ENCODE measurements around the gene LRRN3.

LRRN3 gene

GRCh38 chr7:111115966-111116365 lies 25.0 kb downstream of the LRRN3 start:
- Histone ChIP-seq H3K36me3 (ENCODE audit: control insufficient read depth in 5 of 5, insufficient read depth in 5 of 5, low read length in 5 of 5) (no peaks in the 10 kb centered on the region), H3K27me3 (ENCODE audit: control insufficient read depth in 5 of 5, insufficient read depth in 4 of 5, low read length in 5 of 5) (no peaks in the 10 kb centered on the region), H3K9me3 (ENCODE audit: control insufficient read depth in 5 of 5, low read length in 5 of 5) (no peaks in the 10 kb centered on the region), H3K4me1 (ENCODE audit: control insufficient read depth in 5 of 5, insufficient read depth in 5 of 5, low read length in 5 of 5) (no peaks in the 10 kb centered on the region), H3K27ac (ENCODE audit: low read depth, low read length) (no peak overlapping the region), H3K4me3 (ENCODE audit: low read depth in 1 of 5, low read length in 5 of 5) (no peak overlapping the region), H3K9ac (ENCODE audit: low read length in 5 of 5) (no peak overlapping the region)

- Histone ChIP-seq H3K9ac (ENCODE audit: low read length in 5 of 5) (no peak overlapping the region), H3K36me3 (ENCODE audit: control insufficient read depth in 5 of 5, insufficient read depth in 5 of 5, low read length in 5 of 5) (peaks cover 0 to 10% (median 2%) of the 10 kb centered on the region in 5 donors), H3K9me3 (ENCODE audit: control insufficient read depth in 5 of 5, low read length in 5 of 5) (no peaks in the 10 kb centered on the region), H3K27ac (ENCODE audit: low read depth, low read length) (no peak overlapping the region), H3K27me3 (ENCODE audit: control insufficient read depth in 5 of 5, insufficient read depth in 4 of 5, low read length in 5 of 5) (no peaks in the 10 kb centered on the region), H3K4me1 (ENCODE audit: control insufficient read depth in 5 of 5, insufficient read depth in 5 of 5, low read length in 5 of 5) (no peaks in the 10 kb centered on the region), H3K4me3 (ENCODE audit: low read depth in 1 of 5, low read length in 5 of 5) (no peak overlapping the region)
Measured at GRCh38 chr7:111126987-111127386, 36.1 kb downstream of the LRRN3 start.

- H3K27me3 ChIP-seq (ENCODE audit: control insufficient read depth in 5 of 5, insufficient read depth in 4 of 5, low read length in 5 of 5): no peaks in the 10 kb centered on the region
- no peaks in the 10 kb centered on the region for H3K36me3 ChIP-seq (ENCODE audit: control insufficient read depth in 5 of 5, insufficient read depth in 5 of 5, low read length in 5 of 5)
- H3K9ac ChIP-seq (ENCODE audit: low read length in 5 of 5): no peak overlapping the region
- H3K9me3 ChIP-seq (ENCODE audit: control insufficient read depth in 5 of 5, low read length in 5 of 5): no peaks in the 10 kb centered on the region
- H3K4me1 ChIP-seq (ENCODE audit: control insufficient read depth in 5 of 5, insufficient read depth in 5 of 5, low read length in 5 of 5): no peaks in the 10 kb centered on the region
- H3K4me3 ChIP-seq (ENCODE audit: low read depth in 1 of 5, low read length in 5 of 5): no peak overlapping the region
- H3K27ac ChIP-seq (ENCODE audit: low read depth, low read length): no peak overlapping the region
Measured at GRCh38 chr7:111129435-111129834, 38.5 kb downstream of the LRRN3 start.

GRCh38 chr7:111132833-111133232 lies 41.9 kb downstream of the LRRN3 start:
- Histone ChIP-seq H3K4me1 (ENCODE audit: control insufficient read depth in 5 of 5, insufficient read depth in 5 of 5, low read length in 5 of 5) (peaks cover 0 to 2% (median 2%) of the 10 kb centered on the region in 5 donors), H3K9me3 (ENCODE audit: control insufficient read depth in 5 of 5, low read length in 5 of 5) (no peaks in the 10 kb centered on the region), H3K27me3 (ENCODE audit: control insufficient read depth in 5 of 5, insufficient read depth in 4 of 5, low read length in 5 of 5) (no peaks in the 10 kb centered on the region), H3K36me3 (ENCODE audit: control insufficient read depth in 5 of 5, insufficient read depth in 5 of 5, low read length in 5 of 5) (no peaks in the 10 kb centered on the region), H3K27ac (ENCODE audit: low read depth, low read length) (no peak overlapping the region), H3K9ac (ENCODE audit: low read length in 5 of 5) (no peak overlapping the region), H3K4me3 (ENCODE audit: low read depth in 1 of 5, low read length in 5 of 5) (no peak overlapping the region)

GRCh38 chr7:111137296-111138192 lies 46.6 kb downstream of the LRRN3 start:
- H3K9ac ChIP-seq (ENCODE audit: low read length in 5 of 5): no peak overlapping the region
- H3K27me3 ChIP-seq (ENCODE audit: control insufficient read depth in 5 of 5, insufficient read depth in 4 of 5, low read length in 5 of 5): no peaks in the 10 kb centered on the region
- peaks cover 0 to 12% (median 9%) of the 10 kb centered on the region in 5 donors for H3K4me1 ChIP-seq (ENCODE audit: control insufficient read depth in 5 of 5, insufficient read depth in 5 of 5, low read length in 5 of 5)
- H3K27ac ChIP-seq (ENCODE audit: low read depth, low read length): peak overlapping the region; percentile 47
- H3K36me3 ChIP-seq (ENCODE audit: control insufficient read depth in 5 of 5, insufficient read depth in 5 of 5, low read length in 5 of 5): no peaks in the 10 kb centered on the region
- no peak overlapping the region for H3K4me3 ChIP-seq (ENCODE audit: low read depth in 1 of 5, low read length in 5 of 5)
- H3K9me3 ChIP-seq (ENCODE audit: control insufficient read depth in 5 of 5, low read length in 5 of 5): no peaks in the 10 kb centered on the region

- Histone ChIP-seq H3K4me3 (ENCODE audit: low read depth in 1 of 5, low read length in 5 of 5) (no peak overlapping the region), H3K27me3 (ENCODE audit: control insufficient read depth in 5 of 5, insufficient read depth in 4 of 5, low read length in 5 of 5) (no peaks in the 10 kb centered on the region), H3K27ac (ENCODE audit: low read depth, low read length) (peak overlapping the region; percentile 47)
Measured at GRCh38 chr7:111138193-111138569, 47.3 kb downstream of the LRRN3 start.

DNA sequence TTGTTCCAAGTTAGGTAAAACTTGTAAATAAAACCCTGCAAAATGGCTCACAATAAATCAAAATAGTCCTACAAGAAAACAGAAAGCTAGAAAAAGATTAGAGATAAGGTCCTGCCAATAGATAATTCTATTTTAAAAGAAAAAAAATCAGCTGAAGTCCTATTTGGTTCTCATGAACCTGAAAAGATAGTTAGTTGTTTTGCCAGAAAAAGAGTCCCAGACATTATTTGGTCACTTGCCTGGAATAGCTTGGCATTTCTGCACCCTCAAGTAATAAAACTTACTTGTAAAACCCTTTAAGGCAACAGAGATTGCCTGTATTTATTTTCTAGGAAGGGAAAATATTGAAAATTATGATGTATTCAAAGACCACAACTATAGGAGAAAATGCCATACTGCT lies 47.7 kb downstream of the LRRN3 start:
- Histone ChIP-seq H3K9me3 (ENCODE audit: control insufficient read depth in 5 of 5, low read length in 5 of 5) (no peaks in the 10 kb centered on the region), H3K27me3 (ENCODE audit: control insufficient read depth in 5 of 5, insufficient read depth in 4 of 5, low read length in 5 of 5) (no peaks in the 10 kb centered on the region), H3K36me3 (ENCODE audit: control insufficient read depth in 5 of 5, insufficient read depth in 5 of 5, low read length in 5 of 5) (no peaks in the 10 kb centered on the region), H3K4me3 (ENCODE audit: low read depth in 1 of 5, low read length in 5 of 5) (no peak overlapping the region), H3K27ac (ENCODE audit: low read depth, low read length) (peak overlapping the region; percentile 47), H3K9ac (ENCODE audit: low read length in 5 of 5) (no peak overlapping the region), H3K4me1 (ENCODE audit: control insufficient read depth in 5 of 5, insufficient read depth in 5 of 5, low read length in 5 of 5) (peaks cover 0 to 12% (median 9%) of the 10 kb centered on the region in 5 donors)

More at GRCh38 chr7:111138193-111138569, 47.3 kb downstream of the LRRN3 start:
- Histone ChIP-seq H3K36me3 (ENCODE audit: control insufficient read depth in 5 of 5, insufficient read depth in 5 of 5, low read length in 5 of 5) (no peaks in the 10 kb centered on the region), H3K9me3 (ENCODE audit: control insufficient read depth in 5 of 5, low read length in 5 of 5) (no peaks in the 10 kb centered on the region), H3K4me1 (ENCODE audit: control insufficient read depth in 5 of 5, insufficient read depth in 5 of 5, low read length in 5 of 5) (peaks cover 0 to 12% (median 9%) of the 10 kb centered on the region in 5 donors), H3K9ac (ENCODE audit: low read length in 5 of 5) (no peak overlapping the region)

- H3K9ac ChIP-seq (ENCODE audit: low read length in 5 of 5): no peak overlapping the region
- H3K27me3 ChIP-seq (ENCODE audit: control insufficient read depth in 5 of 5, insufficient read depth in 4 of 5, low read length in 5 of 5): no peaks in the 10 kb centered on the region
- H3K4me1 ChIP-seq (ENCODE audit: control insufficient read depth in 5 of 5, insufficient read depth in 5 of 5, low read length in 5 of 5): peaks cover 0 to 12% (median 9%) of the 10 kb centered on the region in 5 donors
- no peaks in the 10 kb centered on the region for H3K9me3 ChIP-seq (ENCODE audit: control insufficient read depth in 5 of 5, low read length in 5 of 5)
- no peaks in the 10 kb centered on the region for H3K36me3 ChIP-seq (ENCODE audit: control insufficient read depth in 5 of 5, insufficient read depth in 5 of 5, low read length in 5 of 5)
- H3K4me3 ChIP-seq (ENCODE audit: low read depth in 1 of 5, low read length in 5 of 5): no peak overlapping the region
- no peak overlapping the region for H3K27ac ChIP-seq (ENCODE audit: low read depth, low read length)
Measured at GRCh38 chr7:111140091-111140865, 49.4 kb downstream of the LRRN3 start.

DNA sequence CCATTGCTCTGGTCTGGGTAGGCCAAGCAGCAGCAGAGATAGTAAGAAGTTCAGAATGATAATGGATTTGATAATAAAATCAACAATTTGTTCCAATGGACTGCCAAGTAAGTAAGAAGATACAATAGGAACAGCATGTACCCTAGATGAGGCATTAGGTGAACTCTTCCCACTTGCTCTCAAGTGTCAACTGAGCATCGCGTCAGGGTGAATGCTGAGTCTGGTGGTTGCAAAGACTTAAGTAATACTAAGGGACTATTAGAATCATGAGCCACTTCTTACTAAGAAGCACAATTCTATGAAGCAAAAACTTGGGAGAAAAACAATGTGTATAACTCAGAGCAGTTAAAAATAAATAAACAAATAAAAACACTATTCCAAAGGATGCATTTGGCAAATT lies 54.5 kb downstream of the LRRN3 start:
- H3K27ac ChIP-seq (ENCODE audit: low read depth, low read length): no peak overlapping the region
- H3K9ac ChIP-seq (ENCODE audit: low read length in 5 of 5): no peak overlapping the region
- H3K4me1 ChIP-seq (ENCODE audit: control insufficient read depth in 5 of 5, insufficient read depth in 5 of 5, low read length in 5 of 5): no peaks in the 10 kb centered on the region
- no peak overlapping the region for H3K4me3 ChIP-seq (ENCODE audit: low read depth in 1 of 5, low read length in 5 of 5)
- no peaks in the 10 kb centered on the region for H3K9me3 ChIP-seq (ENCODE audit: control insufficient read depth in 5 of 5, low read length in 5 of 5)
- H3K36me3 ChIP-seq (ENCODE audit: control insufficient read depth in 5 of 5, insufficient read depth in 5 of 5, low read length in 5 of 5): no peaks in the 10 kb centered on the region
- H3K27me3 ChIP-seq (ENCODE audit: control insufficient read depth in 5 of 5, insufficient read depth in 4 of 5, low read length in 5 of 5): no peaks in the 10 kb centered on the region

GRCh38 chr7:111146136-111146535 lies 55.2 kb downstream of the LRRN3 start:
- Histone ChIP-seq H3K4me1 (ENCODE audit: control insufficient read depth in 5 of 5, insufficient read depth in 5 of 5, low read length in 5 of 5) (no peaks in the 10 kb centered on the region), H3K36me3 (ENCODE audit: control insufficient read depth in 5 of 5, insufficient read depth in 5 of 5, low read length in 5 of 5) (no peaks in the 10 kb centered on the region), H3K9ac (ENCODE audit: low read length in 5 of 5) (no peak overlapping the region), H3K4me3 (ENCODE audit: low read depth in 1 of 5, low read length in 5 of 5) (no peak overlapping the region), H3K27me3 (ENCODE audit: control insufficient read depth in 5 of 5, insufficient read depth in 4 of 5, low read length in 5 of 5) (no peaks in the 10 kb centered on the region), H3K9me3 (ENCODE audit: control insufficient read depth in 5 of 5, low read length in 5 of 5) (no peaks in the 10 kb centered on the region), H3K27ac (ENCODE audit: low read depth, low read length) (no peak overlapping the region)

Data from subcutaneous abdominal adipose tissue (tissue), 5 donors.